HepG2 (cell line): ENCODE measurements around the gene SMARCB1. TPM values are rescaled to one million over a fixed set of nuclear protein-coding genes. Genes with fewer than 3 reads are reported as not detected.

Experiments used
- DR1 ChIP-seq: sonication (generic); formaldehyde crosslinking; IDR thresholded peaks from 2 replicates; pipeline ENCODE4 v1.8.0; 2021; ENCODE audit warnings: mild to moderate bottlenecking, missing genetic modification reagents, inconsistent platforms
- DRAP1 ChIP-seq: IDR thresholded peaks from 2 replicates; pipeline ENCODE4 v1.6.1; 2016; ENCODE audit warnings: missing genetic modification reagents, missing compliant biosample characterization
- EEA1 ChIP-seq: sonication (generic); formaldehyde crosslinking; IDR thresholded peaks from 2 replicates; pipeline ENCODE4 v1.5.1; 2020; ENCODE audit warnings: mild to moderate bottlenecking, missing genetic modification reagents, borderline replicate concordance
- FOXA1 ChIP-seq, 2 experiments: fragments of 450-650 bp in 1 of 2; sonication (generic) in 1 of 2; formaldehyde crosslinking in 1 of 2; IDR thresholded peaks; 2 replicates each; pipeline versions ENCODE4 v1.4.0 to v1.6.1; 2016 to 2020; ENCODE audit warnings: missing genetic modification reagents in 1 of 2
- FOXK1 ChIP-seq: sonication (generic); formaldehyde crosslinking; IDR thresholded peaks from 2 replicates; pipeline ENCODE4 v1.4.0; 2020; ENCODE audit warnings: low read depth, missing genetic modification reagents, borderline replicate concordance
- KLF12 ChIP-seq: sonication (generic); formaldehyde crosslinking; IDR thresholded peaks from 2 replicates; pipeline ENCODE4 v1.4.0; 2020; ENCODE audit warnings: missing genetic modification reagents, borderline replicate concordance
- RAD21 ChIP-seq: fragments of 450-650 bp; formaldehyde crosslinking; IDR thresholded peaks from 2 replicates; pipeline ENCODE4 v1.5.0; 2020; ENCODE audit warnings: mild to moderate bottlenecking
- RARG ChIP-seq: sonication (generic); formaldehyde crosslinking; IDR thresholded peaks from 2 replicates; pipeline ENCODE4 v1.4.0; 2020; ENCODE audit warnings: low read depth, mild to moderate bottlenecking, missing genetic modification reagents
- RBAK ChIP-seq: sonication (generic); formaldehyde crosslinking; IDR thresholded peaks from 2 replicates; pipeline ENCODE4 v1.5.1; 2020; ENCODE audit warnings: mild to moderate bottlenecking, missing genetic modification reagents
- SALL2 ChIP-seq: sonication (generic); formaldehyde crosslinking; IDR thresholded peaks from 2 replicates; pipeline ENCODE4 v1.8.1; 2023; ENCODE audit warnings: mild to moderate bottlenecking, missing genetic modification reagents, inconsistent platforms
- SMAD3 ChIP-seq: sonication (generic); formaldehyde crosslinking; IDR thresholded peaks from 2 replicates; pipeline ENCODE4 v1.4.0; 2020; ENCODE audit warnings: missing genetic modification reagents
- SOX13 ChIP-seq, 3 experiments: fragments of 450-650 bp in 1 of 3; sonication (generic) in 1 of 3; formaldehyde crosslinking in 1 of 3; IDR thresholded peaks in 2 of 3; conservative IDR thresholded peaks in 1 of 3; 2 replicates each; pipeline versions ENCODE4 v1.5.0 to v1.6.1; 2016 to 2020; ENCODE audit warnings: antibody characterized with exemption in 1 of 3, mild to moderate bottlenecking in 1 of 3, missing compliant biosample characterization in 1 of 3, missing genetic modification reagents in 1 of 3, moderate library complexity in 1 of 3
- TRAFD1 ChIP-seq: sonication (generic); formaldehyde crosslinking; IDR thresholded peaks from 2 replicates; pipeline ENCODE4 v1.5.1; 2020; ENCODE audit warnings: missing genetic modification reagents, mild to moderate bottlenecking, borderline replicate concordance
- ZNF12 ChIP-seq: sonication (generic); formaldehyde crosslinking; IDR thresholded peaks from 2 replicates; pipeline ENCODE4 v1.5.0; 2020; ENCODE audit warnings: missing genetic modification reagents
- ZNF138 ChIP-seq: sonication (generic); formaldehyde crosslinking; IDR thresholded peaks from 2 replicates; pipeline ENCODE4 v1.5.0; 2020; ENCODE audit warnings: mild to moderate bottlenecking, low read depth, missing genetic modification reagents
- ZNF383 ChIP-seq: sonication (generic); formaldehyde crosslinking; IDR thresholded peaks from 2 replicates; pipeline ENCODE4 v1.4.0; 2020; ENCODE audit warnings: missing genetic modification reagents, mild to moderate bottlenecking, borderline replicate concordance
- ZNF780A ChIP-seq: sonication (generic); formaldehyde crosslinking; IDR thresholded peaks from 2 replicates; pipeline ENCODE4 v1.8.0; 2022; ENCODE audit warnings: mild to moderate bottlenecking, missing genetic modification reagents, moderate library complexity
- ZNF784 ChIP-seq: sonication (generic); formaldehyde crosslinking; IDR thresholded peaks from 2 replicates; pipeline ENCODE4 v1.5.1; 2020; ENCODE audit warnings: missing genetic modification reagents, mild to moderate bottlenecking, borderline replicate concordance
- ZSCAN22 ChIP-seq: sonication (generic); formaldehyde crosslinking; IDR thresholded peaks from 2 replicates; pipeline ENCODE4 v1.4.0; 2020; ENCODE audit warnings: mild to moderate bottlenecking, missing genetic modification reagents
- ZSCAN9 ChIP-seq: IDR thresholded peaks from 2 replicates; pipeline ENCODE4 v1.6.1; 2016; ENCODE audit warnings: borderline replicate concordance
- polyA plus RNA-seq, 8 experiments: library from polyadenylated mRNA; depleted of rRNA in 3 of 8; stranded (reverse) in 7 of 8; unstranded in 1 of 8; fragments of >200 nt; fragmentation: Illumina TruSeq in 4 of 8; extraction: Trizol in 4 of 8; gene quantifications; 2 replicates each; pipeline versions ENCODE4 v1.2.1 to v1.2.3, GENCODE V29; 2011 to 2016; ENCODE audit warnings: low read depth in 4 of 8, missing spikeins in 1 of 8, mixed read lengths in 1 of 8; ENCODE audit not compliant: insufficient read depth in 1 of 8
- total RNA-seq, 5 experiments: library from RNA; depleted of rRNA; stranded (reverse); fragments of >200 nt; fragmentation: Illumina TruSeq; extraction: Trizol; gene quantifications; 2 replicates each; pipeline ENCODE4 v1.2.3, GENCODE V29; 2016; ENCODE audit warnings: low read depth in 1 of 5
- TF ChIP-seq, protein P1 (sequence below): sonication (generic); formaldehyde crosslinking; IDR thresholded peaks from 2 replicates; pipeline ENCODE4 v1.9.0; 2021; ENCODE audit warnings: missing genetic modification reagents, borderline replicate concordance
- TF ChIP-seq, protein P2 (sequence below): sonication (generic); formaldehyde crosslinking; IDR thresholded peaks from 2 replicates; pipeline ENCODE4 v1.8.1; 2023; ENCODE audit warnings: missing genetic modification reagents, inconsistent platforms, borderline replicate concordance

Gene SMARCB1
- total and polyA plus RNA-seq, 2 of the 13 experiments (the other 11 are each of a cell fraction or from before 2014, with no cell fraction given): 74.0 to 166 TPM

- no peak; the same call in 1 of the 2 replicates for TF ChIP-seq DRAP1
- TF ChIP-seq FOXA1 (IDR thresholded peaks at IDR 0.05): no peak
- no peak for TF ChIP-seq FOXA1 (CRISPR knock-in tag; IDR thresholded peaks at IDR 0.05)
- no peak for TF ChIP-seq SOX13 (IDR thresholded peaks at IDR 0.05)
- no peak for TF ChIP-seq SOX13 (CRISPR knock-in tag; conservative IDR thresholded peaks at IDR 0.05 in 1 of 2, IDR thresholded peaks at IDR 0.05 in 1 of 2)
- TF ChIP-seq, protein P1, sequence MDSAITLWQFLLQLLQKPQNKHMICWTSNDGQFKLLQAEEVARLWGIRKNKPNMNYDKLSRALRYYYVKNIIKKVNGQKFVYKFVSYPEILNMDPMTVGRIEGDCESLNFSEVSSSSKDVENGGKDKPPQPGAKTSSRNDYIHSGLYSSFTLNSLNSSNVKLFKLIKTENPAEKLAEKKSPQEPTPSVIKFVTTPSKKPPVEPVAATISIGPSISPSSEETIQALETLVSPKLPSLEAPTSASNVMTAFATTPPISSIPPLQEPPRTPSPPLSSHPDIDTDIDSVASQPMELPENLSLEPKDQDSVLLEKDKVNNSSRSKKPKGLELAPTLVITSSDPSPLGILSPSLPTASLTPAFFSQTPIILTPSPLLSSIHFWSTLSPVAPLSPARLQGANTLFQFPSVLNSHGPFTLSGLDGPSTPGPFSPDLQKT (CRISPR knock-in tag): no peak
- no peak for TF ChIP-seq ZSCAN9 (CRISPR knock-in tag)
- no peak for TF ChIP-seq ZNF383 (CRISPR knock-in tag)
- TF ChIP-seq, protein P2, sequence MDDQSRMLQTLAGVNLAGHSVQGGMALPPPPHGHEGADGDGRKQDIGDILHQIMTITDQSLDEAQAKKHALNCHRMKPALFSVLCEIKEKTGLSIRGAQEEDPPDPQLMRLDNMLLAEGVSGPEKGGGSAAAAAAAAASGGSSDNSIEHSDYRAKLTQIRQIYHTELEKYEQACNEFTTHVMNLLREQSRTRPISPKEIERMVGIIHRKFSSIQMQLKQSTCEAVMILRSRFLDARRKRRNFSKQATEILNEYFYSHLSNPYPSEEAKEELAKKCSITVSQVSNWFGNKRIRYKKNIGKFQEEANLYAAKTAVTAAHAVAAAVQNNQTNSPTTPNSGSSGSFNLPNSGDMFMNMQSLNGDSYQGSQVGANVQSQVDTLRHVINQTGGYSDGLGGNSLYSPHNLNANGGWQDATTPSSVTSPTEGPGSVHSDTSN (CRISPR knock-in tag): no peak
- TF ChIP-seq EEA1 (CRISPR knock-in tag): no peak
- no peak for TF ChIP-seq RAD21
- no peak for TF ChIP-seq ZNF138
- TF ChIP-seq ZNF780A: no peak
- TF ChIP-seq TRAFD1 (CRISPR knock-in tag): no peak
- no peak for TF ChIP-seq ZNF12 (CRISPR knock-in tag)
- TF ChIP-seq ZNF784 (CRISPR knock-in tag): no peak
- no peak for TF ChIP-seq ZSCAN22 (CRISPR knock-in tag)
- TF ChIP-seq FOXK1: no peak
- 0 out of 2 replicates have a peak, but pooled peaks have one; percentile 20 for TF ChIP-seq KLF12 (CRISPR knock-in tag)
- no peak for TF ChIP-seq SALL2 (CRISPR knock-in tag)
- TF ChIP-seq DR1 (CRISPR knock-in tag): peak; percentile 8; the same call in 1 of the 2 replicates
- TF ChIP-seq RARG (CRISPR knock-in tag): no peak
- 0 out of 2 replicates have a peak, but pooled peaks have one; percentile 13 for TF ChIP-seq SMAD3 (CRISPR knock-in tag)
- TF ChIP-seq RBAK (CRISPR knock-in tag): no peak
Measured at GRCh38 chr22:23786261-23786710, 480 bp upstream of the SMARCB1 start (continued).
